Measurements from ENCODE around the gene AGTR1. TPM values are rescaled to one million over a fixed set of nuclear protein-coding genes. Genes with fewer than 3 reads are reported as not detected.

AGTR1 gene
- total and polyA plus RNA-seq, 10 of the 15 experiments (the other 5 are each of a cell fraction or from before 2014, with no cell fraction given): not detected

GRCh38 chr3:148730676-148731075 lies 33.0 kb downstream of the AGTR1 start:
- DNase-seq (ENCODE audit: low read depth, low spot score): no peak
- FAIRE-seq: no peak
- no peak overlapping the region for H3K9ac ChIP-seq (ENCODE audit: control insufficient read depth, insufficient read depth, low read length)
- H3K4me1 ChIP-seq (ENCODE audit: control insufficient read depth, insufficient read depth, low read length): no peaks in the 10 kb centered on the region
- H3K27ac ChIP-seq (ENCODE audit: control insufficient read depth, insufficient read depth): no peak overlapping the region
- no peak for TF ChIP-seq TCF12 (IDR thresholded peaks at IDR 0.05; ENCODE audit: low read depth, low read length)
- TF ChIP-seq ZNF687 (IDR thresholded peaks at IDR 0.05): no peak
- TF ChIP-seq TARDBP (IDR thresholded peaks at IDR 0.05; ENCODE audit: borderline replicate concordance): no peak
- TF ChIP-seq SPI1 (IDR thresholded peaks at IDR 0.05; ENCODE audit: borderline replicate concordance, insufficient read depth, low read depth, low read length): no peak
- no peak for TF ChIP-seq CEBPZ (IDR thresholded peaks at IDR 0.05; ENCODE audit: low read depth, low read length)
- no peak for TF ChIP-seq YBX1 (IDR thresholded peaks at IDR 0.05)
- no peak for TF ChIP-seq SMARCA5 (IDR thresholded peaks at IDR 0.05)
- TF ChIP-seq SUZ12 (IDR thresholded peaks at IDR 0.05; ENCODE audit: unreplicated experiment): no peak
- no peak for TF ChIP-seq NFYA (IDR thresholded peaks at IDR 0.05; ENCODE audit: borderline replicate concordance, low read depth, low read length)
- TF ChIP-seq SIN3A (IDR thresholded peaks at IDR 0.05; ENCODE audit: low read depth, low read length): no peak
- no peak for TF ChIP-seq TBL1XR1 (IDR thresholded peaks at IDR 0.05; ENCODE audit: low read depth, low read length)
- TF ChIP-seq ZNF384 (IDR thresholded peaks at IDR 0.05; ENCODE audit: borderline replicate concordance, low read depth, low read length): no peak
- TF ChIP-seq CBX3 (IDR thresholded peaks at IDR 0.05; ENCODE audit: borderline replicate concordance, low read depth): no peak
- no peak for ATAC-seq
- CTCF ChIA-PET: interaction anchor here (0.7 kb wide), 1 partner anchor 43 kb away, joined by 3 read pairs; no protein-coding TSS in a partner anchor
- BruUV-seq (replicated peaks): no TSS peak
- H2AFZ ChIP-seq (ENCODE audit: control insufficient read depth, low read depth, low read length): no peak overlapping the region
- no peaks in the 10 kb centered on the region for H3K27me3 ChIP-seq (replicated peaks in 1 of 2; ENCODE audit: control insufficient read depth in 2 of 2, insufficient read depth in 2 of 2, low read length in 1 of 2)
- SMC1A ChIA-PET (ENCODE audit: uncharacterized antibody, unreplicated experiment): no interaction called here
- intact Hi-C loops (cut with micrococcal nuclease; ENCODE audit: unreplicated experiment) (no loop called here), in situ Hi-C loops (cut with MboI) (no loop called here)
- no peak overlapping the region for H3K4me2 ChIP-seq (ENCODE audit: control insufficient read depth, insufficient read depth)
- no peaks in the 10 kb centered on the region for H4K20me1 ChIP-seq (ENCODE audit: control insufficient read depth, insufficient read depth)
- no peak overlapping the region for H3K4me3 ChIP-seq
- POLR2A ChIA-PET: no interaction called here
- no peaks in the 10 kb centered on the region for H3K9me3 ChIP-seq (replicated peaks; ENCODE audit: control insufficient read depth, insufficient read depth, low read length)
- no peaks in the 10 kb centered on the region for H3K36me3 ChIP-seq (ENCODE audit: control insufficient read depth in 2 of 2, insufficient read depth in 2 of 2, low read length in 1 of 2)
- 27% methylated on average over 3 of the region's 3 CpGs for WGBS (ENCODE audit: insufficient coverage, insufficient replicate concordance, low lambda C conversion rate, missing lambda C conversion rate)
- RAD21 ChIA-PET (ENCODE audit: unreplicated experiment): no interaction called here
- no peaks in the 10 kb centered on the region for H3K79me2 ChIP-seq (ENCODE audit: control insufficient read depth, insufficient read depth, low read length)
